A549 treated with CpdA at 1 μM for 4 hours (cell line): Measurements from ENCODE around the gene KCNS3. TPM values are rescaled to one million over a fixed set of nuclear protein-coding genes. Genes with fewer than 3 reads are reported as not detected.

ENCODE experiments used
- total RNA-seq: library from RNA; stranded (reverse); fragments of 200-300 nt; extraction: Qiagen RNA extraction; gene quantifications from 5 replicates; pipeline ENCODE4 v1.2.3, GENCODE V29; 2022; ENCODE audit warnings: low read depth

KCNS3 gene, protein sequence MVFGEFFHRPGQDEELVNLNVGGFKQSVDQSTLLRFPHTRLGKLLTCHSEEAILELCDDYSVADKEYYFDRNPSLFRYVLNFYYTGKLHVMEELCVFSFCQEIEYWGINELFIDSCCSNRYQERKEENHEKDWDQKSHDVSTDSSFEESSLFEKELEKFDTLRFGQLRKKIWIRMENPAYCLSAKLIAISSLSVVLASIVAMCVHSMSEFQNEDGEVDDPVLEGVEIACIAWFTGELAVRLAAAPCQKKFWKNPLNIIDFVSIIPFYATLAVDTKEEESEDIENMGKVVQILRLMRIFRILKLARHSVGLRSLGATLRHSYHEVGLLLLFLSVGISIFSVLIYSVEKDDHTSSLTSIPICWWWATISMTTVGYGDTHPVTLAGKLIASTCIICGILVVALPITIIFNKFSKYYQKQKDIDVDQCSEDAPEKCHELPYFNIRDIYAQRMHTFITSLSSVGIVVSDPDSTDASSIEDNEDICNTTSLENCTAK
- total RNA-seq, result 1.1 to 1.3 TPM (median 1.2 TPM) in 5 replicates

DNA sequence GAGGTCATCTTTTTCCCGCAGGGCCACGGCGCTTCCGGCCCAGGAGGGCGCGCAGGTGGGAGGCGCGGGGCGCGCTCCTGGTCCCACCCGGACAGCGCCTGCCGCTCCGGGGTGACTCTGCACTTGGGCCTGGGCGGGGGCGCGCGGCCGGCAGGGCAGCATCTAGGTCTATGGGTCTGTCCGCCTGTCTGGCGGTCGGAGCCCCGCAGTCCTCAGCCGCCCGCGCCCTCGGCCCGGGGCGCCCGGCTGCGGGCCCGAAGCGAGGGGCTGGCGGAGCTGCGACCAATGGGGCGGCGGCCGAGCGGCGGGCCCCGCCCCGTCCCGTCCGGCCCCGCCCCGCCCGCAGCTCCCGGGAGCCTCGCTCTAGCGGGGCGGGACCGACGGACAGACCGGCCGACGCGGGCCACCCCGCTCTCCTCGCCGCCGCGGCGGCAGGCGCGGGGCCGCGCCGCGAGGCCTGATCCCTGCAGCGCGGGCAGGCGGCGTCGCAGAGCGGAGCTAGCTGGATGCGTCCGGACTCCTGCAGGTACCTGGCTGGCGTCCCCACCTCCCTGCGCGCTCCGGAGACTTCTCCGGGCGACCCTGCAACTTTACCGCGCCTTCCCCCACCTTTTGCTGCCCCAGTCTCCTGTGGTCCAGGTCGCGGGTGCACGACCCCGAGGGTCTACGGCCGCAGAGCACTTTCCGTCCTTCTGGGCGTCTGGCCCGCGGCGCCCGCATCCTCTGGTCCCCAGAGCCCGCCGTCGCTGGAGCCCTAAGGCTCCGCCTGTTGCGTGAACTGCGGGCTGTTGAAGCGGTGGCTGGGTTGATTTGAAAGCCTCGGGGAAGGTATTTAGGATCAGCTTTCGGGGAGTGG is at the start of gene KCNS3:
Gene KCNS3, plus strand, starts transcription at position 387 of the 856 bp plus-strand sequence. CDS start 52,342 bp downstream, outside the sequence.

Other genes with a start within 250 kb of the KCNS3 start
- gene SMC6, start 124.9 kb upstream of the KCNS3 start, total RNA-seq, result 23.1 to 41.7 TPM (median 29.6 TPM) in 5 replicates
- 11.4 to 15.7 TPM (median 14.4 TPM) in 5 replicates for gene GEN1, start 124.5 kb upstream of the KCNS3 start, total RNA-seq
- gene MSGN1, start 62.2 kb upstream of the KCNS3 start, total RNA-seq, result not detected in 5 replicates